Peyer's patch (tissue), 4 donors: ENCODE results near the gene CPNE9.

ENCODE experiments used
- CTCF ChIP-seq, 6 experiments: fragments of 450-650 bp in 4 of 6; fragments of 200-600 bp in 2 of 6; sonication (generic) in 1 of 6; IDR thresholded peaks; one replicate each; pipeline ENCODE4 v1.5.1; 2017 to 2019; ENCODE audit warnings: antibody characterized with exemption in 6 of 6, mild to moderate bottlenecking in 3 of 6, moderate library complexity in 1 of 6
- POLR2A ChIP-seq, 2 donors: fragments of 450-650 bp; IDR thresholded peaks; one replicate each; pipeline ENCODE4 v1.5.1; 2017; ENCODE audit warnings: antibody characterized with exemption in 2 of 2, mild to moderate bottlenecking in 2 of 2, moderate library complexity in 2 of 2

GRCh38 chr3:9715136-9715535 is 11.5 kb downstream of the CPNE9 start:
- TF ChIP-seq CTCF (IDR thresholded peaks at IDR 0.05), result no peak
- TF ChIP-seq POLR2A (IDR thresholded peaks at IDR 0.05), result no peak
